AG10803 (cell line): ENCODE results near the gene PKP4.

Source experiments
- DNase-seq: peaks from one replicate; pipeline ENCODE4 v3.0.0; 2010; ENCODE audit warnings: low read depth
- H3K4me3 ChIP-seq: 2 replicates; pipeline ENCODE4 v1.5.1; 2011; ENCODE audit warnings: mild to moderate bottlenecking, low read length, control low read depth
- TF ChIP-seq, protein P1 (sequence below): conservative IDR thresholded peaks from 2 replicates; pipeline ENCODE4 v1.5.1; 2011; ENCODE audit warnings: mild to moderate bottlenecking, low read length, control low read depth, inconsistent platforms

Gene PKP4

GRCh38 chr2:158603986-158604385, 147.2 kb downstream of the PKP4 start:
- no peak overlapping the region for H3K4me3 ChIP-seq
- TF ChIP-seq, protein P1, sequence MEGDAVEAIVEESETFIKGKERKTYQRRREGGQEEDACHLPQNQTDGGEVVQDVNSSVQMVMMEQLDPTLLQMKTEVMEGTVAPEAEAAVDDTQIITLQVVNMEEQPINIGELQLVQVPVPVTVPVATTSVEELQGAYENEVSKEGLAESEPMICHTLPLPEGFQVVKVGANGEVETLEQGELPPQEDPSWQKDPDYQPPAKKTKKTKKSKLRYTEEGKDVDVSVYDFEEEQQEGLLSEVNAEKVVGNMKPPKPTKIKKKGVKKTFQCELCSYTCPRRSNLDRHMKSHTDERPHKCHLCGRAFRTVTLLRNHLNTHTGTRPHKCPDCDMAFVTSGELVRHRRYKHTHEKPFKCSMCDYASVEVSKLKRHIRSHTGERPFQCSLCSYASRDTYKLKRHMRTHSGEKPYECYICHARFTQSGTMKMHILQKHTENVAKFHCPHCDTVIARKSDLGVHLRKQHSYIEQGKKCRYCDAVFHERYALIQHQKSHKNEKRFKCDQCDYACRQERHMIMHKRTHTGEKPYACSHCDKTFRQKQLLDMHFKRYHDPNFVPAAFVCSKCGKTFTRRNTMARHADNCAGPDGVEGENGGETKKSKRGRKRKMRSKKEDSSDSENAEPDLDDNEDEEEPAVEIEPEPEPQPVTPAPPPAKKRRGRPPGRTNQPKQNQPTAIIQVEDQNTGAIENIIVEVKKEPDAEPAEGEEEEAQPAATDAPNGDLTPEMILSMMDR = no peak
- DNase-seq = no peak

DNA sequence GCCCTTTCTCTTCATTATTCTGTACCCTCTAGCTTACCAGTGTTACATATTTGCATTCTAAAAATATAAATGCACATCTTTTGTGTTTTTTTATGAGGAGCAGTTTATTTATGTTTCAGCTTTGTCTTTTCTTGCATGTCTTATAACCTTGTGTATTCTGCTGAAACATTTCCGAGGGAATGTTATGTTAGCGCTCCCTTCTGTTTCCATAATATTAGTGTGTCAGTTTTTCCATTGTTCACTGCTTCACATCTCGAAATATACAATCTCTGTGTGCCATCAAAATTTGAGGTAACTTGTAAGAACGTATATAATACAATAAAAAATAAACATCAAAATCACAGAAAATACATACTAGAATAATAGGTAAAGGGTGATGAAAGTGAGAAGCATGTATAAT, 153.3 kb downstream of the PKP4 start:
- TF ChIP-seq, protein P1 = no peak
- no peak for DNase-seq
- no peak overlapping the region for H3K4me3 ChIP-seq

GRCh38 chr2:158616480-158617000, 159.8 kb downstream of the PKP4 start:
- TF ChIP-seq, protein P1 = no peak
- H3K4me3 ChIP-seq = no peak overlapping the region
- DNase-seq = no peak

- peak; percentile 4 for DNase-seq
- TF ChIP-seq, protein P1 = no peak
These were observed 162.2 kb downstream of the PKP4 start for GRCh38 chr2:158618891-158619490.

GRCh38 chr2:158619496-158619895, 162.7 kb downstream of the PKP4 start:
- DNase-seq = peak; percentile 34
- TF ChIP-seq, protein P1 = no peak
- H3K4me3 ChIP-seq = no peak overlapping the region

More at GRCh38 chr2:158618891-158619490, 162.2 kb downstream of the PKP4 start:
- no peak overlapping the region for H3K4me3 ChIP-seq

- TF ChIP-seq, protein P1 = no peak
- DNase-seq = no peak
These were observed 163.9 kb downstream of the PKP4 start for GRCh38 chr2:158620656-158621055.

DNA sequence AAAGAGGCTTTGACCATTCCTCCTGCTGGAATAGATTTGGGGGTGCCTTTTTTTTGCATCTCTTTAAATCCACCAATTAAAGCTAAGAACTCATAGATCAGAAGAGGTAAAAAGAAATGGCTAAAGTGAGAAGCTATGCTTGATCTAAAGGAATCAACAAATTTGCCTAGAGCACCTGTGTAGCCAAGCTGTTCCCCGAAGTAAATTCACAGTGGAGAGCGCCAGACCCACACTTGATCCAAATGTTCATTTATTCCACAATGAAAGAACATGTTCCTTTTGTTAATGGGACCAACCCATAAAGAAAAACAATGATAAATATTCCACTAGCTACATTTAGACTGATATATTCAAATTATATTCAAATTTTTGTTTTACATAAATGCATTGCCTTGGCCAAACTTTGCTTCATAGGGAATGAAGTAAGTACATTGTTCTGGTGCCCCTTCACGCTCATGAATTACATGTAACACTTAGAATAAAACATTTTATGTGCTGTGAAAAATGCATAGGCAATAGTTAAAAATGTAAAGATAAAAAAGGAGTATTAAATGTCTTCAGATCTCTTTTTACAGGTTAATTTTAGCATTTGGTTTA, 167.4 kb downstream of the PKP4 start:
- DNase-seq = no peak
- TF ChIP-seq, protein P1 = no peak
- H3K4me3 ChIP-seq = no peak overlapping the region

More at GRCh38 chr2:158620656-158621055, 163.9 kb downstream of the PKP4 start:
- no peak overlapping the region for H3K4me3 ChIP-seq
